H1 (cell line): ENCODE data around the gene BRAT1. TPM values are rescaled to one million over a fixed set of nuclear protein-coding genes. Genes with fewer than 3 reads are reported as not detected.

Experiments used
- CTCF ChIA-PET: fragments of 300-600 bp; sonication (Branson Sonifier 250); formaldehyde crosslinking; loops from one replicate; lab custom pipeline; 2021; ENCODE audit not compliant: partially characterized antibody; lab: Charles Lee
- POLR2A ChIA-PET: fragments of 300-600 bp; sonication (Branson Sonifier 250); formaldehyde crosslinking; loops from one replicate; lab custom pipeline; 2021; ENCODE audit warnings: inconsistent platforms; ENCODE audit not compliant: partially characterized antibody; lab: Charles Lee
- DNase-seq, 2 experiments: peaks; one replicate each; pipeline versions ENCODE4 v3.0.0 to v3.0.0-alpha.2; 2010 to 2022; ENCODE audit warnings: low spot score in 2 of 2, low read depth in 1 of 2, mixed read lengths in 1 of 2
- FAIRE-seq: peaks from 2 replicates; lab custom pipeline; 2011; peaks lifted over from hg19 to GRCh38; lab: Jason Lieb, UNC
- H2AFZ ChIP-seq: 2 replicates; pipeline ENCODE4 v1.8.1; 2012; ENCODE audit warnings: low read length, inconsistent platforms
- H2AK5ac ChIP-seq: 2 replicates; pipeline ENCODE4 v1.6.1; 2013; ENCODE audit warnings: low read depth, low read length
- H2BK120ac ChIP-seq: replicated peaks from 2 replicates; pipeline ENCODE3; 2013; ENCODE audit warnings: low read depth, low read length, inconsistent platforms
- H2BK12ac ChIP-seq: 2 replicates; pipeline ENCODE4 v1.6.1; 2013; ENCODE audit warnings: low read depth, low read length
- H2BK15ac ChIP-seq: 2 replicates; pipeline ENCODE4 v1.6.1; 2013; ENCODE audit warnings: low read length
- H2BK20ac ChIP-seq: 2 replicates; pipeline ENCODE4 v1.6.1; 2013; ENCODE audit warnings: low read length
- H2BK5ac ChIP-seq: 2 replicates; pipeline ENCODE4 v1.6.1; 2013; ENCODE audit warnings: low read depth, low read length
- H3K14ac ChIP-seq: 2 replicates; pipeline ENCODE4 v1.6.1; 2013; ENCODE audit warnings: inconsistent platforms; ENCODE audit not compliant: insufficient read length
- H3K18ac ChIP-seq: 2 replicates; pipeline ENCODE4 v1.6.1; 2013; ENCODE audit warnings: low read length; ENCODE audit errors: extremely low read depth
- H3K23ac ChIP-seq: 2 replicates; pipeline ENCODE4 v1.6.1; 2013; ENCODE audit warnings: inconsistent platforms; ENCODE audit not compliant: insufficient read length
- H3K23me2 ChIP-seq: 2 replicates; pipeline ENCODE4 v1.6.1; 2013; ENCODE audit warnings: low read depth, low read length
- H3K27ac ChIP-seq: 2 replicates; pipeline ENCODE4 v1.6.1; 2011; ENCODE audit warnings: low read depth, low read length, inconsistent platforms
- H3K27me3 ChIP-seq, 4 experiments: replicated peaks in 1 of 4; 1 replicate in 1 of 4; 2 replicates in 3 of 4; pipeline versions ENCODE4 v1.6.1 to v1.8.1; 2011 to 2013; ENCODE audit warnings: low read length in 3 of 4, mild to moderate bottlenecking in 3 of 4, inconsistent platforms in 2 of 4, mixed read lengths in 2 of 4, moderate library complexity in 1 of 4; ENCODE audit not compliant: control insufficient read depth in 3 of 4, insufficient read depth in 3 of 4; ENCODE audit errors: extremely low read depth in 1 of 4
- H3K36me3 ChIP-seq, 4 experiments: 2 replicates each; pipeline versions ENCODE4 v1.6.1 to v1.8.1; 2011 to 2013; ENCODE audit warnings: mild to moderate bottlenecking in 4 of 4, low read length in 3 of 4, moderate library complexity in 2 of 4, control low read depth in 1 of 4, inconsistent platforms in 1 of 4; ENCODE audit not compliant: insufficient read depth in 4 of 4, control insufficient read depth in 2 of 4
- H3K4ac ChIP-seq: replicated peaks from 2 replicates; pipeline ENCODE3; 2013; ENCODE audit warnings: low read length, low read depth, mixed read lengths, inconsistent platforms; ENCODE audit not compliant: insufficient read length
- H3K4me1 ChIP-seq, 4 experiments: replicated peaks in 1 of 4; 1 replicate in 1 of 4; 2 replicates in 3 of 4; pipeline versions ENCODE4 v1.6.1 to v1.8.1; 2011 to 2013; ENCODE audit warnings: low read length in 3 of 4, inconsistent platforms in 2 of 4, mixed read lengths in 1 of 4; ENCODE audit not compliant: insufficient read depth in 4 of 4, control insufficient read depth in 3 of 4
- H3K4me2 ChIP-seq, 2 experiments: 2 replicates each; pipeline versions ENCODE4 v1.6.1 to v1.8.1; 2011 to 2013; ENCODE audit warnings: low read depth in 2 of 2, low read length in 2 of 2, control low read depth in 1 of 2, inconsistent platforms in 1 of 2, mild to moderate bottlenecking in 1 of 2; ENCODE audit not compliant: insufficient read depth in 1 of 2
- H3K4me3 ChIP-seq, 4 experiments: fragments of 200-600, 300-600 bp in 1 of 4; sonication (generic), shearing (Covaris generic), sonication (Bioruptor Twin) in 1 of 4; 2 replicates each; pipeline versions ENCODE4 v1.5.1 to v1.8.1; 2011 to 2016; ENCODE audit warnings: low read length in 4 of 4, low read depth in 3 of 4, control low read depth in 2 of 4, inconsistent platforms in 2 of 4, mild to moderate bottlenecking in 2 of 4, mixed read lengths in 1 of 4, moderate library complexity in 1 of 4; ENCODE audit not compliant: insufficient read depth in 2 of 4; ENCODE audit errors: extremely low read depth in 1 of 4
- H3K56ac ChIP-seq: replicated peaks from 2 replicates; pipeline ENCODE3; 2013; ENCODE audit warnings: low read depth, mild to moderate bottlenecking, mixed read lengths, low read length, inconsistent platforms; ENCODE audit not compliant: insufficient read length
- H3K79me1 ChIP-seq: 2 replicates; pipeline ENCODE4 v1.6.1; 2013; ENCODE audit warnings: low read depth, low read length, control low read depth
- H3K79me2 ChIP-seq, 2 experiments: 2 replicates each; pipeline versions ENCODE4 v1.6.1 to v1.8.1; 2012 to 2013; ENCODE audit warnings: low read length in 2 of 2, mild to moderate bottlenecking in 2 of 2, inconsistent platforms in 1 of 2; ENCODE audit not compliant: insufficient read depth in 2 of 2, control insufficient read depth in 1 of 2
- H3K9ac ChIP-seq, 4 experiments: replicated peaks in 1 of 4; 1 replicate in 1 of 4; 2 replicates in 3 of 4; pipeline versions ENCODE4 v1.6.1 to v1.8.1; 2011 to 2013; ENCODE audit warnings: low read depth in 3 of 4, low read length in 3 of 4, control low read depth in 2 of 4, mild to moderate bottlenecking in 2 of 4, moderate library complexity in 2 of 4, inconsistent platforms in 1 of 4; ENCODE audit errors: extremely low read depth in 1 of 4
- H3K9me3 ChIP-seq, 2 experiments: 2 replicates each; pipeline versions ENCODE4 v1.6.1 to v1.8.1; 2012 to 2013; ENCODE audit warnings: mild to moderate bottlenecking in 2 of 2, moderate library complexity in 2 of 2, control low read depth in 1 of 2, inconsistent platforms in 1 of 2, low read depth in 1 of 2, low read length in 1 of 2, mixed read lengths in 1 of 2; ENCODE audit not compliant: insufficient read depth in 2 of 2
- H4K20me1 ChIP-seq, 2 experiments: replicated peaks in 1 of 2; 2 replicates each; pipeline versions ENCODE3 to v1.8.1; 2011 to 2013; ENCODE audit warnings: inconsistent platforms in 2 of 2, low read length in 2 of 2, mild to moderate bottlenecking in 1 of 2; ENCODE audit not compliant: insufficient read depth in 2 of 2, control insufficient read depth in 1 of 2
- H4K5ac ChIP-seq: 2 replicates; pipeline ENCODE4 v1.6.1; 2013; ENCODE audit warnings: low read length, low read depth, mixed read lengths, inconsistent platforms; ENCODE audit not compliant: insufficient read length
- H4K8ac ChIP-seq: 2 replicates; pipeline ENCODE4 v1.8.0; 2013; ENCODE audit warnings: mild to moderate bottlenecking, moderate library complexity, low read length, inconsistent platforms; ENCODE audit not compliant: insufficient read depth; ENCODE audit errors: extremely low read depth
- H4K91ac ChIP-seq: replicated peaks from 2 replicates; pipeline ENCODE3; 2013; ENCODE audit warnings: low read length, mixed read lengths, inconsistent platforms; ENCODE audit not compliant: insufficient read length
- ATF3 ChIP-seq: IDR thresholded peaks from 2 replicates; pipeline ENCODE4 v1.6.1; 2011; ENCODE audit warnings: low read depth, mild to moderate bottlenecking, low read length; ENCODE audit not compliant: insufficient read depth
- SP2 ChIP-seq: IDR thresholded peaks from 2 replicates; pipeline ENCODE4 v1.6.1; 2012; ENCODE audit warnings: mild to moderate bottlenecking, low read length, inconsistent platforms
- SP4 ChIP-seq: IDR thresholded peaks from 2 replicates; pipeline ENCODE4 v1.6.1; 2012; ENCODE audit warnings: low read length, inconsistent platforms
- TBP ChIP-seq: IDR thresholded peaks from 2 replicates; pipeline ENCODE4 v1.6.1; 2011; ENCODE audit warnings: low read depth, low read length, improper control_type of control experiment
- WGBS, 2 experiments: shearing (Covaris generic) in 1 of 2; methylation state at CpG; one replicate each; pipeline versions ENCODE4 v1.1.6 to v1.1.7; 2013 to 2015; ENCODE audit warnings: low lambda C conversion rate in 2 of 2, mixed read lengths in 2 of 2, inconsistent platforms in 1 of 2, low coverage in 1 of 2, missing lambda C conversion rate in 1 of 2; ENCODE audit not compliant: insufficient replicate concordance in 2 of 2, insufficient coverage in 1 of 2, insufficient read length in 1 of 2; ENCODE audit errors: extremely low coverage in 1 of 2, missing lambda C conversion rate in 1 of 2; 5-methylcytosine and 5-hydroxymethylcytosine counted together
- polyA plus RNA-seq, 7 experiments: library from polyadenylated mRNA; depleted of rRNA in 3 of 7; stranded (reverse) in 5 of 7; unstranded in 2 of 7; fragments of >200 nt in 5 of 7; fragments of 200-250 nt in 2 of 7; gene quantifications; 1 replicate in 5 of 7; 2 replicates in 1 of 7; 4 replicates in 1 of 7; pipeline versions ENCODE4 v1.2.1 to v1.2.3, GENCODE V29; 2011 to 2013; ENCODE audit warnings: missing spikeins in 2 of 7, mixed read lengths in 2 of 7
- total RNA-seq: library from RNA; stranded (reverse); fragmentation: NEBNext Ultra II Directional; extraction: Animal tissue kit (Norgen Biotek cat#: 25700); gene quantifications from 2 replicates; pipeline ENCODE4 v1.2.1, GENCODE V29; 2021

The BRAT1 gene
- total and polyA plus RNA-seq, 2 of the 8 experiments (the other 6 are each of a cell fraction or from before 2014, with no cell fraction given) = 36.8 to 42.3 TPM

DNA sequence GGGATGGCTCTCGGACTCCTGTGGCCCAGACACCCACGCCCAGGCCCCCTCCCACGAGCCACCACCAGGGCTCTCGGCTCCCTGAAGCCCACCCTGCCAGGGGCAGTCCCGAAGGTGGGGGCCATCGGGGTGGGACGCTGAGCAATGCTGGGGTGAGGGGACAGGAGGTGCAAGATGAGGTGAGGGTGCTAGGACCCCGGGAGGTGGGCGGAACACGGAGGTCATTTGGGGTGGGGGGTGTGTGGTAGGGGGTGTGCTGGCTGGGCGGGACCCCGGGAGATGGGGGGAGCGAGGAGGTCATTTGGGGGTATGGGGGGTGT is 52.7 kb downstream of the BRAT1 start:
- Histone ChIP-seq H3K79me1 (no peaks in the 10 kb centered on the region; the same call in 1 of the 2 replicates), H4K8ac (no peak overlapping the region), H3K36me3 (no peaks in the 10 kb centered on the region), H3K4me1 (peaks cover 0 to 33% (median 26%) of the 10 kb centered on the region in 4 experiments; a peak in 6 of 7 replicates), H2BK15ac (no peak overlapping the region), H3K23ac (no peak overlapping the region), H2AFZ (no peak overlapping the region), H4K91ac (no peak overlapping the region), H2BK5ac (no peak overlapping the region), H3K14ac (no peak overlapping the region), H2BK120ac (no peak overlapping the region), H3K18ac (no peak overlapping the region), H3K4me3 (no peak overlapping the region), H3K27ac (no peak overlapping the region), H2BK12ac (0 out of 2 replicates have a peak overlapping the region, but pooled peaks have one; percentile 50), H4K5ac (no peak overlapping the region), H3K4me2 (no peak overlapping the region), H4K20me1 (no peaks in the 10 kb centered on the region), H2BK20ac (no peak overlapping the region), H3K79me2 (no peaks in the 10 kb centered on the region), H3K4ac (no peak overlapping the region), H3K9me3 (no peaks in the 10 kb centered on the region), H3K27me3 (no peaks in the 10 kb centered on the region), H3K56ac (no peak overlapping the region), H2AK5ac (0 out of 2 replicates have a peak overlapping the region, but pooled peaks have one; percentile 24), H3K9ac (no peak overlapping the region), H3K23me2 (no peaks in the 10 kb centered on the region)
- 84% methylated on average over 7 of the region's 13 CpGs; no CpG with 5 or more reads in 1 of the 2 experiments for WGBS, 2 experiments
- TF ChIP-seq SP2 (no peak), ATF3 (no peak), SP4 (no peak), TBP (no peak)
- CTCF ChIA-PET = interaction anchor here (1.0 to 8.5 kb wide), 5 partner anchors 9 to 33 kb away, joined by 3 to 67 read pairs (median 3); partner anchors contain the start of gene GRIFIN
- DNase-seq = no peak
- no peak for FAIRE-seq
- POLR2A ChIA-PET = interaction anchor here (1.2 to 3.9 kb wide), 2 partner anchors 16 to 22 kb away, joined by 3 to 16 read pairs; no protein-coding TSS in a partner anchor
